H1 (cell line): ENCODE results near the gene TRPM6. TPM values are rescaled to one million over a fixed set of nuclear protein-coding genes. Genes with fewer than 3 reads are reported as not detected.

Source experiments
- CTCF ChIA-PET: fragments of 300-600 bp; sonication (Branson Sonifier 250); formaldehyde crosslinking; loops from one replicate; lab custom pipeline; 2021; ENCODE audit not compliant: partially characterized antibody; lab: Charles Lee
- POLR2A ChIA-PET: fragments of 300-600 bp; sonication (Branson Sonifier 250); formaldehyde crosslinking; loops from one replicate; lab custom pipeline; 2021; ENCODE audit warnings: inconsistent platforms; ENCODE audit not compliant: partially characterized antibody; lab: Charles Lee
- DNase-seq, 2 experiments: peaks; one replicate each; pipeline versions ENCODE4 v3.0.0 to v3.0.0-alpha.2; 2010 to 2022; ENCODE audit warnings: low spot score in 2 of 2, low read depth in 1 of 2, mixed read lengths in 1 of 2
- FAIRE-seq: peaks from 2 replicates; lab custom pipeline; 2011; peaks lifted over from hg19 to GRCh38; lab: Jason Lieb, UNC
- H2AFZ ChIP-seq: 2 replicates; pipeline ENCODE4 v1.8.1; 2012; ENCODE audit warnings: low read length, inconsistent platforms
- H2AK5ac ChIP-seq: 2 replicates; pipeline ENCODE4 v1.6.1; 2013; ENCODE audit warnings: low read depth, low read length
- H2BK120ac ChIP-seq: replicated peaks from 2 replicates; pipeline ENCODE3; 2013; ENCODE audit warnings: low read depth, low read length, inconsistent platforms
- H2BK12ac ChIP-seq: 2 replicates; pipeline ENCODE4 v1.6.1; 2013; ENCODE audit warnings: low read depth, low read length
- H2BK15ac ChIP-seq: 2 replicates; pipeline ENCODE4 v1.6.1; 2013; ENCODE audit warnings: low read length
- H2BK20ac ChIP-seq: 2 replicates; pipeline ENCODE4 v1.6.1; 2013; ENCODE audit warnings: low read length
- H2BK5ac ChIP-seq: 2 replicates; pipeline ENCODE4 v1.6.1; 2013; ENCODE audit warnings: low read depth, low read length
- H3K14ac ChIP-seq: 2 replicates; pipeline ENCODE4 v1.6.1; 2013; ENCODE audit warnings: inconsistent platforms; ENCODE audit not compliant: insufficient read length
- H3K18ac ChIP-seq: 2 replicates; pipeline ENCODE4 v1.6.1; 2013; ENCODE audit warnings: low read length; ENCODE audit errors: extremely low read depth
- H3K23ac ChIP-seq: 2 replicates; pipeline ENCODE4 v1.6.1; 2013; ENCODE audit warnings: inconsistent platforms; ENCODE audit not compliant: insufficient read length
- H3K23me2 ChIP-seq: 2 replicates; pipeline ENCODE4 v1.6.1; 2013; ENCODE audit warnings: low read depth, low read length
- H3K27ac ChIP-seq: 2 replicates; pipeline ENCODE4 v1.6.1; 2011; ENCODE audit warnings: low read depth, low read length, inconsistent platforms
- H3K27me3 ChIP-seq, 4 experiments: replicated peaks in 1 of 4; 1 replicate in 1 of 4; 2 replicates in 3 of 4; pipeline versions ENCODE4 v1.6.1 to v1.8.1; 2011 to 2013; ENCODE audit warnings: low read length in 3 of 4, mild to moderate bottlenecking in 3 of 4, inconsistent platforms in 2 of 4, mixed read lengths in 2 of 4, moderate library complexity in 1 of 4; ENCODE audit not compliant: control insufficient read depth in 3 of 4, insufficient read depth in 3 of 4; ENCODE audit errors: extremely low read depth in 1 of 4
- H3K36me3 ChIP-seq, 4 experiments: 2 replicates each; pipeline versions ENCODE4 v1.6.1 to v1.8.1; 2011 to 2013; ENCODE audit warnings: mild to moderate bottlenecking in 4 of 4, low read length in 3 of 4, moderate library complexity in 2 of 4, control low read depth in 1 of 4, inconsistent platforms in 1 of 4; ENCODE audit not compliant: insufficient read depth in 4 of 4, control insufficient read depth in 2 of 4
- H3K4ac ChIP-seq: replicated peaks from 2 replicates; pipeline ENCODE3; 2013; ENCODE audit warnings: low read length, low read depth, mixed read lengths, inconsistent platforms; ENCODE audit not compliant: insufficient read length
- H3K4me1 ChIP-seq, 4 experiments: replicated peaks in 1 of 4; 1 replicate in 1 of 4; 2 replicates in 3 of 4; pipeline versions ENCODE4 v1.6.1 to v1.8.1; 2011 to 2013; ENCODE audit warnings: low read length in 3 of 4, inconsistent platforms in 2 of 4, mixed read lengths in 1 of 4; ENCODE audit not compliant: insufficient read depth in 4 of 4, control insufficient read depth in 3 of 4
- H3K4me2 ChIP-seq, 2 experiments: 2 replicates each; pipeline versions ENCODE4 v1.6.1 to v1.8.1; 2011 to 2013; ENCODE audit warnings: low read depth in 2 of 2, low read length in 2 of 2, control low read depth in 1 of 2, inconsistent platforms in 1 of 2, mild to moderate bottlenecking in 1 of 2; ENCODE audit not compliant: insufficient read depth in 1 of 2
- H3K4me3 ChIP-seq, 4 experiments: fragments of 200-600, 300-600 bp in 1 of 4; sonication (generic), shearing (Covaris generic), sonication (Bioruptor Twin) in 1 of 4; 2 replicates each; pipeline versions ENCODE4 v1.5.1 to v1.8.1; 2011 to 2016; ENCODE audit warnings: low read length in 4 of 4, low read depth in 3 of 4, control low read depth in 2 of 4, inconsistent platforms in 2 of 4, mild to moderate bottlenecking in 2 of 4, mixed read lengths in 1 of 4, moderate library complexity in 1 of 4; ENCODE audit not compliant: insufficient read depth in 2 of 4; ENCODE audit errors: extremely low read depth in 1 of 4
- H3K56ac ChIP-seq: replicated peaks from 2 replicates; pipeline ENCODE3; 2013; ENCODE audit warnings: low read depth, mild to moderate bottlenecking, mixed read lengths, low read length, inconsistent platforms; ENCODE audit not compliant: insufficient read length
- H3K79me1 ChIP-seq: 2 replicates; pipeline ENCODE4 v1.6.1; 2013; ENCODE audit warnings: low read depth, low read length, control low read depth
- H3K79me2 ChIP-seq, 2 experiments: 2 replicates each; pipeline versions ENCODE4 v1.6.1 to v1.8.1; 2012 to 2013; ENCODE audit warnings: low read length in 2 of 2, mild to moderate bottlenecking in 2 of 2, inconsistent platforms in 1 of 2; ENCODE audit not compliant: insufficient read depth in 2 of 2, control insufficient read depth in 1 of 2
- H3K9ac ChIP-seq, 4 experiments: replicated peaks in 1 of 4; 1 replicate in 1 of 4; 2 replicates in 3 of 4; pipeline versions ENCODE4 v1.6.1 to v1.8.1; 2011 to 2013; ENCODE audit warnings: low read depth in 3 of 4, low read length in 3 of 4, control low read depth in 2 of 4, mild to moderate bottlenecking in 2 of 4, moderate library complexity in 2 of 4, inconsistent platforms in 1 of 4; ENCODE audit errors: extremely low read depth in 1 of 4
- H3K9me3 ChIP-seq, 2 experiments: 2 replicates each; pipeline versions ENCODE4 v1.6.1 to v1.8.1; 2012 to 2013; ENCODE audit warnings: mild to moderate bottlenecking in 2 of 2, moderate library complexity in 2 of 2, control low read depth in 1 of 2, inconsistent platforms in 1 of 2, low read depth in 1 of 2, low read length in 1 of 2, mixed read lengths in 1 of 2; ENCODE audit not compliant: insufficient read depth in 2 of 2
- H4K20me1 ChIP-seq, 2 experiments: replicated peaks in 1 of 2; 2 replicates each; pipeline versions ENCODE3 to v1.8.1; 2011 to 2013; ENCODE audit warnings: inconsistent platforms in 2 of 2, low read length in 2 of 2, mild to moderate bottlenecking in 1 of 2; ENCODE audit not compliant: insufficient read depth in 2 of 2, control insufficient read depth in 1 of 2
- H4K5ac ChIP-seq: 2 replicates; pipeline ENCODE4 v1.6.1; 2013; ENCODE audit warnings: low read length, low read depth, mixed read lengths, inconsistent platforms; ENCODE audit not compliant: insufficient read length
- H4K8ac ChIP-seq: 2 replicates; pipeline ENCODE4 v1.8.0; 2013; ENCODE audit warnings: mild to moderate bottlenecking, moderate library complexity, low read length, inconsistent platforms; ENCODE audit not compliant: insufficient read depth; ENCODE audit errors: extremely low read depth
- H4K91ac ChIP-seq: replicated peaks from 2 replicates; pipeline ENCODE3; 2013; ENCODE audit warnings: low read length, mixed read lengths, inconsistent platforms; ENCODE audit not compliant: insufficient read length
- CBX5 ChIP-seq: fragments of 300-800, 300-1000 bp; sonication (generic); IDR thresholded peaks from 2 replicates; pipeline ENCODE4 v1.7.1; 2016; ENCODE audit warnings: antibody characterized with exemption, low read length, low read depth
- CTBP2 ChIP-seq: IDR thresholded peaks from 2 replicates; pipeline ENCODE4 v1.7.0; 2011; ENCODE audit warnings: borderline replicate concordance, mild to moderate bottlenecking, moderate library complexity, mixed read lengths, low read length; ENCODE audit not compliant: insufficient read depth, insufficient read length
- HDAC2 ChIP-seq, 2 experiments: fragments of 300-600 bp in 1 of 2; sonication (generic) in 1 of 2; IDR thresholded peaks; 2 replicates each; pipeline ENCODE4 v1.6.1; 2011 to 2012; ENCODE audit warnings: low read depth in 2 of 2, low read length in 2 of 2, mild to moderate bottlenecking in 2 of 2, moderate library complexity in 2 of 2, borderline replicate concordance in 1 of 2, inconsistent platforms in 1 of 2
- MAX ChIP-seq: IDR thresholded peaks from 2 replicates; pipeline ENCODE4 v1.6.1; 2012; ENCODE audit warnings: inconsistent platforms
- YY1 ChIP-seq: IDR thresholded peaks from 2 replicates; pipeline ENCODE4 v1.6.1; 2011; ENCODE audit warnings: low read depth, mild to moderate bottlenecking, low read length
- WGBS, 2 experiments: shearing (Covaris generic) in 1 of 2; methylation state at CpG; one replicate each; pipeline versions ENCODE4 v1.1.6 to v1.1.7; 2013 to 2015; ENCODE audit warnings: low lambda C conversion rate in 2 of 2, mixed read lengths in 2 of 2, inconsistent platforms in 1 of 2, low coverage in 1 of 2, missing lambda C conversion rate in 1 of 2; ENCODE audit not compliant: insufficient replicate concordance in 2 of 2, insufficient coverage in 1 of 2, insufficient read length in 1 of 2; ENCODE audit errors: extremely low coverage in 1 of 2, missing lambda C conversion rate in 1 of 2; 5-methylcytosine and 5-hydroxymethylcytosine counted together
- polyA plus RNA-seq, 7 experiments: library from polyadenylated mRNA; depleted of rRNA in 3 of 7; stranded (reverse) in 5 of 7; unstranded in 2 of 7; fragments of >200 nt in 5 of 7; fragments of 200-250 nt in 2 of 7; gene quantifications; 1 replicate in 5 of 7; 2 replicates in 1 of 7; 4 replicates in 1 of 7; pipeline versions ENCODE4 v1.2.1 to v1.2.3, GENCODE V29; 2011 to 2013; ENCODE audit warnings: missing spikeins in 2 of 7, mixed read lengths in 2 of 7
- total RNA-seq: library from RNA; stranded (reverse); fragmentation: NEBNext Ultra II Directional; extraction: Animal tissue kit (Norgen Biotek cat#: 25700); gene quantifications from 2 replicates; pipeline ENCODE4 v1.2.1, GENCODE V29; 2021

The TRPM6 gene
- total and polyA plus RNA-seq, 2 of the 8 experiments (the other 6 are each of a cell fraction or from before 2014, with no cell fraction given), result 0.45 to 1.5 TPM

GRCh38 chr9:74921737-74922136, 34.0 kb upstream of the TRPM6 start:
- TF ChIP-seq HDAC2 (IDR thresholded peaks at IDR 0.05; ENCODE audit: borderline replicate concordance in 1 of 2, low read depth in 2 of 2, low read length in 2 of 2) (no peak), YY1 (no peak), CBX5 (no peak), MAX (no peak), CTBP2 (no peak)
- TF ChIP-seq, all 59 proteins: peak for 0
- 24% methylated on average over 1 of the region's 1 CpG; no CpG with 5 or more reads in 1 of the 2 experiments for WGBS, 2 experiments
- H3K27me3 ChIP-seq, result no peaks in the 10 kb centered on the region

More at GRCh38 chr9:74921737-74922136, 34.0 kb upstream of the TRPM6 start:
- DNase-seq, result no peak
- H2BK20ac ChIP-seq, result no peak overlapping the region
- no peak overlapping the region for H3K14ac ChIP-seq
- POLR2A ChIA-PET, result no interaction called here
- no peak overlapping the region for H3K56ac ChIP-seq
- H3K4me1 ChIP-seq, result peaks cover 0 to 5% (median 0%) of the 10 kb centered on the region in 4 experiments; a peak in 2 of 7 replicates
- no peaks in the 10 kb centered on the region for H3K79me1 ChIP-seq
- no peaks in the 10 kb centered on the region for H3K36me3 ChIP-seq
- H4K8ac ChIP-seq, result no peak overlapping the region
- H2AFZ ChIP-seq, result no peak overlapping the region
- no peak overlapping the region for H2AK5ac ChIP-seq
- no peak overlapping the region for H3K4ac ChIP-seq
- H3K23me2 ChIP-seq, result no peaks in the 10 kb centered on the region
- no peak overlapping the region for H2BK5ac ChIP-seq
- no peak overlapping the region for H4K91ac ChIP-seq
- H2BK12ac ChIP-seq, result no peak overlapping the region
- H3K23ac ChIP-seq, result no peak overlapping the region
- H3K4me3 ChIP-seq, result no peak overlapping the region
- FAIRE-seq, result no peak
- no peak overlapping the region for H2BK120ac ChIP-seq
- H4K5ac ChIP-seq, result no peak overlapping the region
- no peak overlapping the region for H2BK15ac ChIP-seq
- no peak overlapping the region for H3K4me2 ChIP-seq
- H3K18ac ChIP-seq, result no peak overlapping the region
- H4K20me1 ChIP-seq, result no peaks in the 10 kb centered on the region
- H3K9me3 ChIP-seq, result no peaks in the 10 kb centered on the region
- CTCF ChIA-PET, result interaction anchor here (0.9 kb wide), 2 partner anchors 19 to 108 kb away, joined by 3 to 4 read pairs; no protein-coding TSS in a partner anchor
- no peaks in the 10 kb centered on the region for H3K79me2 ChIP-seq
- no peak overlapping the region for H3K27ac ChIP-seq
- H3K9ac ChIP-seq, result no peak overlapping the region
